ENCODE results near the gene COQ8B.
"Not testable (repeated sequence)": the region's sequence is repeated elsewhere in the genome, so short reads cannot be mapped to it uniquely, and the experiment has no call there.

COQ8B gene

DNA sequence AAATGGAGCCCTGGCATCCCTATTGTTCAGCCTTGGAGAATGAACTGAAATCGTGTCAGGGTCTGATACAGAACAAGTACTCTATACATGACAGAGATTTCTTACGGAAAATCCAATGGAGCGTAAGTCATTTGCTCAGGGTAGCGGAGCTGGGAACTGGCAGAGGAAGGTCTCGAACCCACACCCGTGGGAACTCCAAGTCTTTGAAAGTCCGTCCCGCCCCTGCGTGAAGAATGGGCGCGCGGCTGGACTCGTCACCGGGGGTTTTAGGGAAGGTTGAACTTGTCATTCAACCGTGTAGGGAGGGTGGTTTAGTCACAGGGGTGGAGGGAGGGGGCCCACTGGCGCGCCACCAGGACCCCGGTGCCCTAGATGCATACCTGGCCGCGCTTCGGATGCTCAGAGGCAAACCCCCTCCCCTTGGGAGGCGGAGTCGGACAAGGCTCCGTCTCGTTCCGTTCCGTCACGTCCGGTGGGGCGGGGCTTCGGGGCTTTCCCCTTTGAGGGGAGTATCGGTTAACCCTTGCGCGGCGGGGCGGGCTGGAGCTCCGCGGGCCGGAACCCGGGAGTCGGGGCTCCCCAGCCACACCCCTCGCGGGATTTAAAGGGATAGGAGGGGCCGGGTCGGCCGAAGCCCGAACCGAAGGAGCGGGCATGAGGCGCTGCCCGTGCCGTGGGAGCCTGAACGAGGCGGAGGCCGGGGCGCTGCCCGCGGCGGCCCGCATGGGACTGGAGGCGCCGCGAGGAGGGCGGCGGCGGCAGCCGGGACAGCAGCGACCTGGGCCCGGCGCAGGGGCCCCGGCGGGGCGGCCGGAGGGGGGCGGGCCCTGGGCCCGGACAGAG is at the start of gene COQ8B, which contains the start of gene ITPKC:
Gene COQ8B, minus strand, starts transcription at position 405 of the 843 bp plus-strand sequence. CDS start 2,254 bp downstream, outside the sequence.
Gene ITPKC, plus strand, starts transcription at position 631 of the 843 bp plus-strand sequence. Its CDS starts 24 bp downstream, at position 655.
- TF ChIP-seq, protein P1, sequence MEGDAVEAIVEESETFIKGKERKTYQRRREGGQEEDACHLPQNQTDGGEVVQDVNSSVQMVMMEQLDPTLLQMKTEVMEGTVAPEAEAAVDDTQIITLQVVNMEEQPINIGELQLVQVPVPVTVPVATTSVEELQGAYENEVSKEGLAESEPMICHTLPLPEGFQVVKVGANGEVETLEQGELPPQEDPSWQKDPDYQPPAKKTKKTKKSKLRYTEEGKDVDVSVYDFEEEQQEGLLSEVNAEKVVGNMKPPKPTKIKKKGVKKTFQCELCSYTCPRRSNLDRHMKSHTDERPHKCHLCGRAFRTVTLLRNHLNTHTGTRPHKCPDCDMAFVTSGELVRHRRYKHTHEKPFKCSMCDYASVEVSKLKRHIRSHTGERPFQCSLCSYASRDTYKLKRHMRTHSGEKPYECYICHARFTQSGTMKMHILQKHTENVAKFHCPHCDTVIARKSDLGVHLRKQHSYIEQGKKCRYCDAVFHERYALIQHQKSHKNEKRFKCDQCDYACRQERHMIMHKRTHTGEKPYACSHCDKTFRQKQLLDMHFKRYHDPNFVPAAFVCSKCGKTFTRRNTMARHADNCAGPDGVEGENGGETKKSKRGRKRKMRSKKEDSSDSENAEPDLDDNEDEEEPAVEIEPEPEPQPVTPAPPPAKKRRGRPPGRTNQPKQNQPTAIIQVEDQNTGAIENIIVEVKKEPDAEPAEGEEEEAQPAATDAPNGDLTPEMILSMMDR (IDR thresholded peaks at IDR 0.05; ENCODE audit: extremely low read depth, missing control alignments) = no peak
- peak; percentile 99 for DNase-seq (ENCODE audit: low spot score)

DNA sequence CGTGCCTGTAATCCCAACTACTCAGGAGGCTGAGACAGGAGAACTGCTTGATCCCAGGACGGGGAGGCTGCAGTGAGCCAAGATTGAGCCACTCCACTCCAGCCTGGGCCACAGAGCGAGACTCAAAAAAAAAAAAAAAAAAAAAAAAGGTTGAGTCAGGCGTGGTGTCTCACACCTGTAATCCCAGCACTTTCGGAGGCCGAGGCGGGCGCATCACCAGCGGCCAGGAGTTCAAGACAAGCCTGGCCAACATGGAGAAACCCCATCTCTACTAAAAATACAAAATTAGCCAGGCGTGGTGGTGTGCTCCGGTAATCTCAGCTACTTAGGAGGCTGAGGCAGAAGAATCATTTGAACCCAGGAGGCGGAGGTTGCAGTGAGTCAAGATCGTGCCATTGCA is 49.7 kb upstream of the COQ8B start:
- not testable (repeated sequence) for DNase-seq (ENCODE audit: low spot score)

DNA sequence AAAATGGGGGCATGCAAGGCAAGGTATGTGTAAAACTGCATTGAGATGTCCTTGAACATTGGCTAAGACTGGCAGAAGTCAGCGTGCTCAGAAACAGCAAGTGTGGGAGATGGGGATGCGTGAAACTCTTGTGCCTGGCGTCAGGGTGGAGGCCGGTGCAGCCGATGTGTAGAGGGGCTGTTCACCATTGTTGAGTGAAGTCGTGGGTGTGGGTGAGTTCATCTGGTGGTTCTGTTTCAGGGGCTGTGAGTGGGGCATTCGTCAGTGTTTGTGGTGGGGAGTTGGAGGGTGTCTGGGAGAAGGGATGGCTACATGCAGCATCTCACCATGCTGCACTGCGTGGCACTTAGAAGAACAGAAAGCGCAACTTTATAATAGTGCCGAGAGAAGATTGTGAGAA is 47.3 kb upstream of the COQ8B start:
- DNase-seq (ENCODE audit: low spot score) = no peak
- TF ChIP-seq, protein P1 (IDR thresholded peaks at IDR 0.05; ENCODE audit: extremely low read depth, missing control alignments) = no peak

DNA sequence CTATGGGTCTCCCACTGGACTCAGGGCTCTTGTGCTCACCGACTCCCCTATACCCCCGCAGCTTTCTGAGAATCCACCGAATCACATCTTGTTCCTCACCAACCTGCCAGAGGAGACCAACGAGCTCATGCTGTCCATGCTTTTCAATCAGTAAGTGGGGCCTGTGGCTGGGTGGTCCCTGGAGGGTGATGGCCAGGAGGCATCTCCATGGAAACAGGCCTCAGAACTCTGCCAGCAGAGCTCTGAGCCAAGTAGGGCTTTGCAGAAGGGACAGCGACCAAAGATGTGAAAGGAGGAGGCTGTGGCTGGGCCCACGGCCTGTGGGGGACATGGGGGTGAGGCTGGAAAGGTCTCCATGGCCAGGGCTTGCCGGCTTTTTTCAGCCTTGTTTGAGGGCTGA is 46.8 kb upstream of the COQ8B start:
- TF ChIP-seq, protein P1 (IDR thresholded peaks at IDR 0.05; ENCODE audit: extremely low read depth, missing control alignments) = no peak
- no peak for DNase-seq (ENCODE audit: low spot score)

DNA sequence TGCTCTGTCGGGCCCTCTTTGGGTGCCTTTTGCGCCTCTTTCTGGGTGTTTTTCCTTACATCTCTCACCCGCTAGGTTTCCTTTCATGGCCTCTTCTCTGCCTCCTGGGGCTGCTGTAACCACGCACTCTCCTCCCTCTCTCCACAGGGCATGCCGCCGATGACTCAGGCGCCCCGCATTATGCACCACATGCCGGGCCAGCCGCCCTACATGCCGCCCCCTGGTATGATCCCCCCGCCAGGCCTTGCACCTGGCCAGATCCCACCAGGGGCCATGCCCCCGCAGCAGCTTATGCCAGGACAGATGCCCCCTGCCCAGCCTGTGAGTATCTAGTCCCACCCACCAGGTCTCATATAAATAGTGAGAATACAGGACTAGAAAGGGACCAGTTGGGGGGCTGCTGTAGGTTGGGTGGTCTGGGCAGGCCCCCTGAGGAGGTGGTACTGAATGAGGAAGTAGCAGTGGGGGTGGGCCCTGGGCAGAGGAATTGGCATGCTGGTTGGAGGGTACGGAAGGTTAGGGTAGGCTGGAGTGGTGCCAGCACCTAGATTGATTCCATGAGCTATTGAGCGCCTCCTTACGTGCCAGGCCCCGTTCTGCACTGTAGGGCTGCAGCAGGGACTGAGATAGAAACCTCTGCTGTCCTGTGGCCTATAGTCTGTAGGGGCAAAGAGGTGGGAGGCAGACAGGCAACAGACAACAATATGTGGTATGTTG is 46.2 kb upstream of the COQ8B start:
- TF ChIP-seq, protein P1 (IDR thresholded peaks at IDR 0.05; ENCODE audit: extremely low read depth, missing control alignments) = no peak
- DNase-seq (ENCODE audit: low spot score) = no peak

DNA sequence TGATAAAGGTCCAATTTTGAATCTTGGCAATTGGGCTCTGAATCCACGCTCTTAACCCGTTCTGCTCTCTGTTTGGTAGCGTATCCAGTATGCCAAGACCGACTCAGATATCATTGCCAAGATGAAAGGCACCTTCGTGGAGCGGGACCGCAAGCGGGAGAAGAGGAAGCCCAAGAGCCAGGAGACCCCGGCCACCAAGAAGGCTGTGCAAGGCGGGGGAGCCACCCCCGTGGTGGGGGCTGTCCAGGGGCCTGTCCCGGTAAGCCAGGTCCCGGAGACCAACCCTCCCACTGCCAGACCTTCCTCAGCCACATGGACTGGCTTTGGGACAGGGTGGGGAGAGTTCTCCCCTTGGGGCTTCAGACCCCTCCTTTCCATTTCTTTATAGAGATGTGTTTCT is 42.7 kb upstream of the COQ8B start:
- no peak for DNase-seq (ENCODE audit: low spot score)
- TF ChIP-seq, protein P1 (IDR thresholded peaks at IDR 0.05; ENCODE audit: extremely low read depth, missing control alignments) = no peak

DNA sequence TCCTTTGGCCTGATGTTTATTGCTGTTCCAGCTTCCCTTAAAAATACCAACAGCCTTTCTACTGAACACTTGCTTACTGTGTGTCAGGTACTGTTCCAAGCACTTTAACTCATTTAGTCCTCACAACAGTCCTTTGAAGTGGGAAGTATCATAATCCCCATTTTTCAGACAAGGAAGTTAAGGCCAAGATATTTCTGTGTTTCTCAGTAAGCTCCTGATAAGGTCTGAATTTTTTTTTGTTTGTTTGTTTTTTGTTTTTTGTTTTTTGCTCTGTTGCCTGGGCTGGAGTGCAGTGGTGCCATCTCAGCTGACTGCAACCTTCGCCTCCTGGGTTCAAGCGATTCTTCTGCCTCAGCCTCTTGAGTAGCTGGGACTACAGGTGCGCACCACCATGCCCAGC is 41.8 kb upstream of the COQ8B start:
- no peak for DNase-seq (ENCODE audit: low spot score)
- TF ChIP-seq, protein P1 (IDR thresholded peaks at IDR 0.05; ENCODE audit: extremely low read depth, missing control alignments) = no peak
